SK-N-SH treated with all-trans-retinoic acid at 6 μM for 48 hours (cell line): Measurements from ENCODE around the gene PUSL1.
A peak's percentile ranks its signal among the peaks of the same experiment; 100 is the strongest.

Experiments used
- ATAC-seq: fragments of 200-7000 bp; cut with Tn5 transposase; 3 replicates; pipeline ENCODE4 v1.9.1; 2020; ENCODE audit warnings: mild to moderate bottlenecking, moderate library complexity
- ARNTL ChIP-seq: fragments of 450-650 bp; formaldehyde crosslinking; IDR thresholded peaks from 2 replicates; pipeline ENCODE4 v1.5.0; 2020; ENCODE audit warnings: low read depth, mild to moderate bottlenecking, moderate library complexity, borderline replicate concordance
- BACH2 ChIP-seq: fragments of 250-450 bp; sonication (Bioruptor Pico); IDR thresholded peaks from 2 replicates; pipeline ENCODE4 v1.9.0; 2021; ENCODE audit warnings: mild to moderate bottlenecking, borderline replicate concordance
- CSDC2 ChIP-seq: fragments of 250-450 bp; sonication (Bioruptor Pico); IDR thresholded peaks from 2 replicates; pipeline ENCODE4 v1.5.0; 2020; ENCODE audit warnings: mild to moderate bottlenecking, moderate library complexity
- ESRRG ChIP-seq: fragments of 250-450 bp; sonication (Bioruptor Pico); IDR thresholded peaks from 2 replicates; pipeline ENCODE4 v1.6.1; 2021; ENCODE audit warnings: mild to moderate bottlenecking
- GLIS3 ChIP-seq: fragments of 250-450 bp; sonication (Bioruptor Pico); IDR thresholded peaks from 2 replicates; pipeline ENCODE4 v1.5.0; 2020; ENCODE audit warnings: mild to moderate bottlenecking, moderate library complexity
- ISL1 ChIP-seq: fragments of 250-450 bp; sonication (Bioruptor Pico); IDR thresholded peaks from 2 replicates; pipeline ENCODE4 v2.1.2; 2022; ENCODE audit warnings: mild to moderate bottlenecking, moderate library complexity
- PPARA ChIP-seq: fragments of 250-450 bp; sonication (Bioruptor Pico); IDR thresholded peaks from 2 replicates; pipeline ENCODE4 v1.5.0; 2020; ENCODE audit warnings: mild to moderate bottlenecking, borderline replicate concordance
- RARB ChIP-seq: fragments of 250-450 bp; sonication (Bioruptor Pico); IDR thresholded peaks from 2 replicates; pipeline ENCODE4 v1.8.0; 2021; ENCODE audit warnings: mild to moderate bottlenecking, moderate library complexity
- SNAI2 ChIP-seq: fragments of 250-450 bp; sonication (Bioruptor Pico); IDR thresholded peaks from 2 replicates; pipeline ENCODE4 v1.5.0; 2020; ENCODE audit warnings: mild to moderate bottlenecking, moderate library complexity
- TCF4 ChIP-seq: fragments of 250-450 bp; sonication (Bioruptor Pico); IDR thresholded peaks from 2 replicates; pipeline ENCODE4 v1.8.0; 2021; ENCODE audit warnings: mild to moderate bottlenecking, moderate library complexity, borderline replicate concordance
- TOX ChIP-seq: fragments of 250-450 bp; sonication (Bioruptor Pico); IDR thresholded peaks from 2 replicates; pipeline ENCODE4 v1.8.0; 2021; ENCODE audit warnings: mild to moderate bottlenecking, moderate library complexity, borderline replicate concordance
- ZC3H10 ChIP-seq: fragments of 250-450 bp; sonication (Bioruptor Pico); IDR thresholded peaks from 2 replicates; pipeline ENCODE4 v1.5.1; 2021; ENCODE audit warnings: mild to moderate bottlenecking, moderate library complexity
- ZFP3 ChIP-seq: fragments of 250-450 bp; sonication (Bioruptor Pico); IDR thresholded peaks from 2 replicates; pipeline ENCODE4 v1.5.0; 2020; ENCODE audit warnings: mild to moderate bottlenecking, moderate library complexity
- ZFP30 ChIP-seq: fragments of 450-650 bp; formaldehyde crosslinking; IDR thresholded peaks from 2 replicates; pipeline ENCODE4 v1.5.0; 2022; ENCODE audit warnings: mild to moderate bottlenecking, moderate library complexity
- ZNF565 ChIP-seq: fragments of 450-650 bp; formaldehyde crosslinking; conservative IDR thresholded peaks from 2 replicates; pipeline ENCODE4 v1.5.0; 2020; ENCODE audit warnings: low read depth, mild to moderate bottlenecking, moderate library complexity
- ZNF70 ChIP-seq: fragments of 450-650 bp; formaldehyde crosslinking; IDR thresholded peaks from 2 replicates; pipeline ENCODE4 v1.5.0; 2020; ENCODE audit warnings: mild to moderate bottlenecking, moderate library complexity
- ZNF8 ChIP-seq: fragments of 450-650 bp; formaldehyde crosslinking; IDR thresholded peaks from 2 replicates; pipeline ENCODE4 v1.5.0; 2020; ENCODE audit warnings: mild to moderate bottlenecking, moderate library complexity
- TF ChIP-seq, protein P1 (sequence below): fragments of 250-450 bp; sonication (Bioruptor Pico); IDR thresholded peaks from 2 replicates; pipeline ENCODE4 v1.5.0; 2020; ENCODE audit warnings: mild to moderate bottlenecking, moderate library complexity
- TF ChIP-seq, protein P2 (sequence below): fragments of 250-450 bp; sonication (Bioruptor Pico); IDR thresholded peaks from 2 replicates; pipeline ENCODE4 v1.5.1; 2021; ENCODE audit warnings: mild to moderate bottlenecking, moderate library complexity
- TF ChIP-seq, protein P3 (sequence below): fragments of 250-450 bp; sonication (Bioruptor Pico); IDR thresholded peaks from 2 replicates; pipeline ENCODE4 v1.8.0; 2021; ENCODE audit warnings: low read depth, mild to moderate bottlenecking, moderate library complexity, borderline replicate concordance
- TF ChIP-seq, protein P4 (sequence below): fragments of 250-450 bp; sonication (Bioruptor Pico); IDR thresholded peaks from 2 replicates; pipeline ENCODE4 v1.8.0; 2020; ENCODE audit warnings: mild to moderate bottlenecking, moderate library complexity, borderline replicate concordance
- TF ChIP-seq, protein P5 (sequence below): fragments of 250-450 bp; sonication (Bioruptor Pico); IDR thresholded peaks from 2 replicates; pipeline ENCODE4 v1.5.1; 2020; ENCODE audit warnings: low read depth, mild to moderate bottlenecking, moderate library complexity

PUSL1 gene

DNA sequence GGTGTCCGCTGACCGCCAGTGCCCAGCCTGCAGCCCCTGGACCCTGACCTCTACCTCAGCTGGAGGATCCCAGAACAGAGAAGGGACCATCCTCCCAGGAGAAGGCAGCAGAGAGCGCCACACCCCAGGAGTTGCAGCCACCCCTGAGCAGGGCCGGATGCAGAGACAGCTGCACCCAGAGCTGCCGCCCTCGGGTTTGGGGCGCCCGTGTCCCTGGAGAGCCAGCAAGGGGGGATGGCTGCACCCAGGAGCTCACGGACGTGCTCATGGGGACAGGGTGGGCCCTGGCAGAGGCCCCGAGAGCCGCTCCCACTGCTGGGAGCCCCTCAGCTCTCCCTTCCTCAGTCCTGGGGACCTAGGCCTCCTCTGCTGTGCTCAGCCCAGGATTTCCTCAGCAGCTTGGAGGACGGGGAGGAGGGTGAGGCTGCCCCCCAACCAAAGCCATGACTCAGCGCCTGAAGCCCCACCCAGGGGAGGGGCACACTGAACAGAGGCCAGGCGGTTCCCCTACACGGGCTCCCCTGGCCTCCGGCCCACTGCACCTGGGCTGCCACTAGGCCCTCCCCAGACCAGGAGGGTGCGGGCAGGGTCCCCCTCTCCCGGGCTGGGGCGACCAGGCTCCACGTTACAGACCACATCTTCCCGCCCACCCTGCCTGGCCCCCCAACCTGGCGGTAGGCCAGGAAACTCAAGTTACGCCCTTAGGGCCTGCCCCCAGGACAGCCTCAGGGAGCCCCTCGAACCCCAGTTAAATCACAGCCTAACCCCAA lies 2.9 kb upstream of the PUSL1 start:
- TF ChIP-seq, protein P1, sequence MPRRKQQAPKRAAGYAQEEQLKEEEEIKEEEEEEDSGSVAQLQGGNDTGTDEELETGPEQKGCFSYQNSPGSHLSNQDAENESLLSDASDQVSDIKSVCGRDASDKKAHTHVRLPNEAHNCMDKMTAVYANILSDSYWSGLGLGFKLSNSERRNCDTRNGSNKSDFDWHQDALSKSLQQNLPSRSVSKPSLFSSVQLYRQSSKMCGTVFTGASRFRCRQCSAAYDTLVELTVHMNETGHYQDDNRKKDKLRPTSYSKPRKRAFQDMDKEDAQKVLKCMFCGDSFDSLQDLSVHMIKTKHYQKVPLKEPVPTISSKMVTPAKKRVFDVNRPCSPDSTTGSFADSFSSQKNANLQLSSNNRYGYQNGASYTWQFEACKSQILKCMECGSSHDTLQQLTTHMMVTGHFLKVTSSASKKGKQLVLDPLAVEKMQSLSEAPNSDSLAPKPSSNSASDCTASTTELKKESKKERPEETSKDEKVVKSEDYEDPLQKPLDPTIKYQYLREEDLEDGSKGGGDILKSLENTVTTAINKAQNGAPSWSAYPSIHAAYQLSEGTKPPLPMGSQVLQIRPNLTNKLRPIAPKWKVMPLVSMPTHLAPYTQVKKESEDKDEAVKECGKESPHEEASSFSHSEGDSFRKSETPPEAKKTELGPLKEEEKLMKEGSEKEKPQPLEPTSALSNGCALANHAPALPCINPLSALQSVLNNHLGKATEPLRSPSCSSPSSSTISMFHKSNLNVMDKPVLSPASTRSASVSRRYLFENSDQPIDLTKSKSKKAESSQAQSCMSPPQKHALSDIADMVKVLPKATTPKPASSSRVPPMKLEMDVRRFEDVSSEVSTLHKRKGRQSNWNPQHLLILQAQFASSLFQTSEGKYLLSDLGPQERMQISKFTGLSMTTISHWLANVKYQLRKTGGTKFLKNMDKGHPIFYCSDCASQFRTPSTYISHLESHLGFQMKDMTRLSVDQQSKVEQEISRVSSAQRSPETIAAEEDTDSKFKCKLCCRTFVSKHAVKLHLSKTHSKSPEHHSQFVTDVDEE (CRISPR knock-in tag): no peak
- TF ChIP-seq, protein P2, sequence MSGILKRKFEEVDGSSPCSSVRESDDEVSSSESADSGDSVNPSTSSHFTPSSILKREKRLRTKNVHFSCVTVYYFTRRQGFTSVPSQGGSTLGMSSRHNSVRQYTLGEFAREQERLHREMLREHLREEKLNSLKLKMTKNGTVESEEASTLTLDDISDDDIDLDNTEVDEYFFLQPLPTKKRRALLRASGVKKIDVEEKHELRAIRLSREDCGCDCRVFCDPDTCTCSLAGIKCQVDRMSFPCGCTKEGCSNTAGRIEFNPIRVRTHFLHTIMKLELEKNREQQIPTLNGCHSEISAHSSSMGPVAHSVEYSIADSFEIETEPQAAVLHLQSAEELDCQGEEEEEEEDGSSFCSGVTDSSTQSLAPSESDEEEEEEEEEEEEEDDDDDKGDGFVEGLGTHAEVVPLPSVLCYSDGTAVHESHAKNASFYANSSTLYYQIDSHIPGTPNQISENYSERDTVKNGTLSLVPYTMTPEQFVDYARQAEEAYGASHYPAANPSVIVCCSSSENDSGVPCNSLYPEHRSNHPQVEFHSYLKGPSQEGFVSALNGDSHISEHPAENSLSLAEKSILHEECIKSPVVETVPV: no peak
- TF ChIP-seq ZFP3 (CRISPR knock-in tag) (no peak), BACH2 (CRISPR knock-in tag) (no peak), TCF4 (no peak), ZNF565 (CRISPR knock-in tag) (no peak), ZFP30 (CRISPR knock-in tag) (no peak), ISL1 (CRISPR knock-in tag) (no peak), PPARA (CRISPR knock-in tag) (no peak), ZC3H10 (no peak), ESRRG (CRISPR knock-in tag) (no peak), ZNF70 (CRISPR knock-in tag) (no peak), CSDC2 (no peak)
- TF ChIP-seq, protein P3, sequence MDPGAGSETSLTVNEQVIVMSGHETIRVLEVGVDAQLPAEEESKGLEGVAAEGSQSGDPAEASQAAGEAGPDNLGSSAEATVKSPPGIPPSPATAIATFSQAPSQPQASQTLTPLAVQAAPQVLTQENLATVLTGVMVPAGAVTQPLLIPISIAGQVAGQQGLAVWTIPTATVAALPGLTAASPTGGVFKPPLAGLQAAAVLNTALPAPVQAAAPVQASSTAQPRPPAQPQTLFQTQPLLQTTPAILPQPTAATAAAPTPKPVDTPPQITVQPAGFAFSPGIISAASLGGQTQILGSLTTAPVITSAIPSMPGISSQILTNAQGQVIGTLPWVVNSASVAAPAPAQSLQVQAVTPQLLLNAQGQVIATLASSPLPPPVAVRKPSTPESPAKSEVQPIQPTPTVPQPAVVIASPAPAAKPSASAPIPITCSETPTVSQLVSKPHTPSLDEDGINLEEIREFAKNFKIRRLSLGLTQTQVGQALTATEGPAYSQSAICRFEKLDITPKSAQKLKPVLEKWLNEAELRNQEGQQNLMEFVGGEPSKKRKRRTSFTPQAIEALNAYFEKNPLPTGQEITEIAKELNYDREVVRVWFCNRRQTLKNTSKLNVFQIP (CRISPR knock-in tag): no peak
- ATAC-seq: peak; percentile 28

DNA sequence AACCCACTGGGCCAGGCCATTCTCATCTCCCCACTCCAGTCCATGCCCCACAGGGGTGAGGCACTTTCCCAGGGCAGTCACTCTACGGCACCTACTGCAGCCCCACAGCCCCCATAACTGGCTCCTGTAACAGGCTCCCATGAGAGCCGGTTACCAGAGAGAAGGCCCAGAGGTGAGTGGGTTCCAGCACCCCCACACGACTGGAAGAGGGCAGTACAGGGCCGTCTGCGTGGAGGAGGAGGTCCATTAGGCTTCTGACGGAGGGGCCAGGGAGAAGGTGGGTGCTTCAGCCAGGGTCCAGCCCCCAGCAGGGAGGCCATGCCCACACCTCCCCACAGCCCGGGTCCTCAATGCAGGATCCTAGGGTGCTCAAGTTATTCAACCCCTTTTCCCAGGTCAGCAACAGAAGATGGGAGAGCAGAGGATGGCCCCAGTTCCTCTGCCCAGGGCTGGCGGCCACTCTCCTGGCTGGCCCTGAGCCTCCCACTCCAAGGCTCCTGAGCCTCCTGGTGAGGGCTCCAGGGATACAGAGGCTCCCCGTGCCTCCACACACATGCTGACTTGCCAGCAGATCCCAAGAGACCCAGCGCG lies 2.2 kb upstream of the PUSL1 start:
- TF ChIP-seq ARNTL (CRISPR knock-in tag): no peak
- TF ChIP-seq GLIS3 (CRISPR knock-in tag): no peak
- no peak for TF ChIP-seq ZNF70 (CRISPR knock-in tag)
- no peak for TF ChIP-seq ZC3H10
- TF ChIP-seq, protein P4, sequence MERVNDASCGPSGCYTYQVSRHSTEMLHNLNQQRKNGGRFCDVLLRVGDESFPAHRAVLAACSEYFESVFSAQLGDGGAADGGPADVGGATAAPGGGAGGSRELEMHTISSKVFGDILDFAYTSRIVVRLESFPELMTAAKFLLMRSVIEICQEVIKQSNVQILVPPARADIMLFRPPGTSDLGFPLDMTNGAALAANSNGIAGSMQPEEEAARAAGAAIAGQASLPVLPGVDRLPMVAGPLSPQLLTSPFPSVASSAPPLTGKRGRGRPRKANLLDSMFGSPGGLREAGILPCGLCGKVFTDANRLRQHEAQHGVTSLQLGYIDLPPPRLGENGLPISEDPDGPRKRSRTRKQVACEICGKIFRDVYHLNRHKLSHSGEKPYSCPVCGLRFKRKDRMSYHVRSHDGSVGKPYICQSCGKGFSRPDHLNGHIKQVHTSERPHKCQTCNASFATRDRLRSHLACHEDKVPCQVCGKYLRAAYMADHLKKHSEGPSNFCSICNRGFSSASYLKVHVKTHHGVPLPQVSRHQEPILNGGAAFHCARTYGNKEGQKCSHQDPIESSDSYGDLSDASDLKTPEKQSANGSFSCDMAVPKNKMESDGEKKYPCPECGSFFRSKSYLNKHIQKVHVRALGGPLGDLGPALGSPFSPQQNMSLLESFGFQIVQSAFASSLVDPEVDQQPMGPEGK (CRISPR knock-in tag): no peak
- no peak for TF ChIP-seq ZNF8 (CRISPR knock-in tag)
- peak; percentile 1; the same call in 2 of the 3 replicates for ATAC-seq

DNA sequence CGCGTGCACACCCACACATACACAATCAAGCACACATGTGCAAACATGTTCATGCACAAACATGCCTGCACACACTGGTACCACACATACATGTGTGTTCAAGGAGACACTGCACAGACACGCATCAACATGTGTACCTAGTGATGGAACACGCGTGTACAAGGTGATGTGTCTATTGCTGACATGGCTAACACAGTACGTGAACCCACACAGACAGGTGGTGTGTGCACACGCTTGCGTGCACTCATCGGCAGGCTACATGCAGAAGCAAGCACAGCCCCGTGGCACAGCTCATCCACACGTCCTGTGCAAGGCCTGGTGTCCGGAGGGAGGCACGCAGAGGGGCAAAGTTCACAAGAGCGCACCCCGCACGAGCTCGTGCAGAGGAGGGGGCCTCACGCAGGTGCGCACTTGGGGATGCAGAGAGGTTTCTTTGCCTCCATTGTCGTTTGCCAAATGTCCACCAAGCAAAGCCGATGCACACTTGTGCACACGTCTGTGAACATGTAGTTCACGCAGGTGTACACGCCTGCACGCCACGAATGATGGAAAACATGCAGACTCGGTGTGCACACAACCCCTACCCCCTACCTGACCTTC lies 1.6 kb upstream of the PUSL1 start:
- no peak for ATAC-seq
- TF ChIP-seq ESRRG (CRISPR knock-in tag) (no peak), RARB (CRISPR knock-in tag) (no peak), ZFP30 (CRISPR knock-in tag) (no peak), BACH2 (CRISPR knock-in tag) (no peak), ARNTL (CRISPR knock-in tag) (no peak), SNAI2 (CRISPR knock-in tag) (no peak), PPARA (CRISPR knock-in tag) (no peak), CSDC2 (no peak), GLIS3 (CRISPR knock-in tag) (no peak), ZNF70 (CRISPR knock-in tag) (no peak), ISL1 (CRISPR knock-in tag) (no peak), TOX (CRISPR knock-in tag) (no peak), ZC3H10 (no peak), ZFP3 (CRISPR knock-in tag) (no peak)
- TF ChIP-seq, protein P2: no peak
- TF ChIP-seq, protein P4 (CRISPR knock-in tag): no peak
- TF ChIP-seq, protein P5, sequence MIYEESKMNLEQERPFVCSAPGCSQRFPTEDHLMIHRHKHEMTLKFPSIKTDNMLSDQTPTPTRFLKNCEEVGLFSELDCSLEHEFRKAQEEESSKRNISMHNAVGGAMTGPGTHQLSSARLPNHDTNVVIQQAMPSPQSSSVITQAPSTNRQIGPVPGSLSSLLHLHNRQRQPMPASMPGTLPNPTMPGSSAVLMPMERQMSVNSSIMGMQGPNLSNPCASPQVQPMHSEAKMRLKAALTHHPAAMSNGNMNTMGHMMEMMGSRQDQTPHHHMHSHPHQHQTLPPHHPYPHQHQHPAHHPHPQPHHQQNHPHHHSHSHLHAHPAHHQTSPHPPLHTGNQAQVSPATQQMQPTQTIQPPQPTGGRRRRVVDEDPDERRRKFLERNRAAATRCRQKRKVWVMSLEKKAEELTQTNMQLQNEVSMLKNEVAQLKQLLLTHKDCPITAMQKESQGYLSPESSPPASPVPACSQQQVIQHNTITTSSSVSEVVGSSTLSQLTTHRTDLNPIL (CRISPR knock-in tag): no peak
